ENCODE measurements around the gene SDK1.
A peak's percentile ranks its signal among the peaks of the same experiment; 100 is the strongest.
"Not testable (repeated sequence)": the region's sequence is repeated elsewhere in the genome, so short reads cannot be mapped to it uniquely, and the experiment has no call there.

The SDK1 gene

DNA sequence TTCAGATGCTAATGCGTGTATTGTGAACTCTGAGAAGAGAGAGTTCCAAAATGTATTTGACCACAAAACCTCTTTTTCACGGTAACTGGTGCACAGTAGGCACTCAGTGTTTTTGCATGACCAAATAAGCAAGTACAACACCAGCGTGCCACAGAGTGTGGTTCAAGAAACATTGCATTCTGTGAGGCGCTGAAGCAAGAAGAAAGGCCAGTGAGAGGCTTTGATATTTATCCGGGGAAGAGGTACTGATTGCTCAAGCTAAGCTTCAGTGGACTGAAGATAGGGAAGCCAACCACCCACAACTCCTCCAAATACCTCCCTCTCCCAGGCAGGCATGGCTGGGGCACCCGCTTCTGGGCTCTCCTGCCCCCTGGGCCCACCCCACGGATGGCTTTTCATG is 611.2 kb downstream of the SDK1 start:
- DNase-seq, result peak in 1 of 51 donors; percentile 38

DNA sequence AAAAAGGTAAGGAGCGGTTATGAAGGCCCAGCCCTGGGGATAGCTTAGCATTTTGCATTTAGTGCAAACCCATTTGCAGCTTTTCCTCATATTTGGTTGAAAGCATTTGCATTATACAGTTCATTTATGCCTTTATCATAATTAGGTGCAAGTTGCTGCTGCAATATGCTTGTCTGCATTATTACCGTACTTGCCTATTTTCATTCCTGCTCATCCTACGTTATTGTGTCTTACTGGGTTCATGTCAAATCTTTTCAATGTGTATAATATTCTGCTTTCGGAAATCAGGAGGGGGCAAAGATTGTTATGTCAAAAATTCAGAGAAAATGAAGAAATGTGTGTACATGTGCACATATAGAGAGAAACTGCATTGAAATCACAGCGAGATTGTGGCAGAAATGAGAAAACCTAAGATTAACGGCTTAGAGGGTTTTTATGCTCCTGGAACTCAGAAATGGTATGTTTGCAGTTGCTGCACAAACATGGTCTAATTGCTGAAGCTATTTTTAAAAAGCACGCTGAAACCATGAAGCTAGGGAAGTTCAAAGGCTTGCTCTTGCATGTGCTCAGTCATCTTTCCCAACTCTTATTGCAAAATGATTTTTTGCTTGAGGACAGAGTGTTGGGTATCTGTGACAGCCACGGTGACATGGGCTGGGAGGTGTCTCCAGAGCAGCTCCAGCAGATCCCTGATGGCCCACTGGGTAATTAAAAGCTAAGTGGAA is 613.2 kb downstream of the SDK1 start:
- DNase-seq, result no peak

DNA sequence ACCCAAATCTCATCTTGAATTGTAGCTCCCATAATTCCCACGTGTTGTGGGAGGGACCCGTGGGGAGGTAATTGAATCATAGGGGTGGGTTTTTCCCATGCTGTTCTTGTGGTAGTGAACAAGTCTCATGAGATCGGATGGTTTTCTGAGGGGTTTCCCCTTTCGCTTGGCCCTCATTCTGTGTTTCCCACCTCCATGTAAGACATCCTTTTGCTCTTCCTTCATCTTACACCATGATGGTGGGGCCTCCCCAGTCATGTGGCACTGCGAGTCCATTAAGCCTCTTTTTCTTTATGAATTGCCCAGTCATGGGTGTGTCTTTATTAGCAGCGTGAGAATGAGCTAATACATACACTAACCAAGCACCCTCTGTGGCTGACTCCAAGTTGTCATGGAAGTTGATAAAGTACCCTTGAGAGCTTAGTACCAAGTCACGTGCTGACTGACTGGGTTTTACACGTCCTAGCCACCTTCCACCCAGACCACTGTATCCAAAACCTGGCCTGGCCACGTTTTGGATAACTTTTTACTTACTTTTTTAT is 614.4 kb downstream of the SDK1 start:
- no peak for DNase-seq

DNA sequence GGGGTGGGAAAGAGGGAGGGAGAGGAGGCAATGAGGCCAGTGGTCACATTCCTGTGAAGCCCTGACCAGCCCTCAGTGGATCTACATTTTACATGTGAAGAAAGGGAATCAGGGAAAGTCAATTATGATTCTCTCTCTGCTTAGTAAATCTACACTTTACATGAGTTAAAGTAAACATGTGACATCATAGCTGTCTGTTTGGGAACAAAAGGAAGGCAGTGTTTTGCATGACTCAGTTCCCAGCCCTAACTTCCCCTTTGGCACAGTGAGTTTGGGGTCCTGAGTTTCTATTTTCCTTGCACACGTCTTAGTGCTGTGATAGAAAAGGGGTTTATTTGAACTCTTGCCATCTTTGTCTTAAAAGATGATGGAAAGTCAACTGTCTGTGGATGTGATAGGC is 615.1 kb downstream of the SDK1 start:
- DNase-seq, result no peak

DNA sequence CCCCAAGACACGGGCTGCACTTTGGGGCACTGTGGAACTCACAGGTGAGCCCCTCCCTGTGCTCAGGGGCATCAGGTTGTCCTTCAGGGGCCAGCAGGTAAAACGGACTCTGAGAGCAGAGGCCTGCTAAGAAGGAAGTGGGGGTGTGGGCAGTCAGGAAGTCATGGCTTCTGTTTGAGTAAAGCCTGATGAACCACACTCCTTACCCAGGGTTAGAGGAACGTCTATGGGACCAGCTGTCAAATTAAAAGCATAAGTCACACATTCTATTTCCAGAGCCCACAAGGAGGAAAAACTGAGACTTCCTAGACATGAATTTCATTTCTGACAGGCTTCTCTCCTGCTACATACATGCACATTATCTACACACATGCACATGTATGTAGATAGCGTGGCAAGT is 616.4 kb downstream of the SDK1 start:
- no peak for DNase-seq

DNA sequence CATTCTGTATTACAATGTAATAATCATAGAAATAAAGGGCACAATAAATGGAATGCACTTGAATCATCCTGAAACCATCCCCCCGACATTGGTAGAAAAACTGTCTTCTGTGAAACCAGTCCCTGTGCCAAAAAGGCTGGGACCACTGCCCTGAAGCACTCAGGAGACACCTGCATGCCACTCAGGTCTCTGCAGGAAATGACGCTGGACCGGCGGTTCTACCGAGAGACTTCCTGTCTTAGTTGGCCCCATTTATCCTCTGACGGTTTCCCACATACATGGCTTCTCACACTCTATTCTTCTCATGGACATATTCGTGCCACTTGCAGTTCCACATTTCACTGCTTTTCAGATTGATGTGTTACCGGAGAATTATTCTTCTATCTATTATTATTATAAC is 617.5 kb downstream of the SDK1 start:
- no peak for DNase-seq

DNA sequence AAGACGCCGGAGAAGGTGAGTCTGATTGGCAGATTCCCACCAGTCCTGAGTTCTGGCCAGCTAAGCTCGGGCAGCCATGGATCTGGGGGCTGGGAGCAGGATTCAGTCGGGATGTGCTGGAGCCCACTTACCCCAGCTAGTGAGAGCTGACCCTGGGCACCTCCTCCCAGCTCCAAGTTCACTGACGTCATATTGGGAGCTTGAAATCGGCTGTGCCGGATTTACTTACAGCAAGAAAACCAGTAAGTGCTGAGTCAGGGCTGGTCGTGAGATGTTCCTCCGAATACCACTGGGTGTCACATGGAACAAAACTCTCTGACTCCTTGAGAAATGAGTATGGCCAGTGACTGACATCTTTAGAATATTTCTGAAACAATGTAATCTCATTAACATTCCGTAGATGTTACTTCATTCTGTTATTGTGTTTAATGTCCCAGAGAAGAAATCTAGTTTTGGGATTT is 621.2 kb downstream of the SDK1 start:
- DNase-seq, result peak in 22 of 51 donors; percentile 10 to 53 (median 28)

DNA sequence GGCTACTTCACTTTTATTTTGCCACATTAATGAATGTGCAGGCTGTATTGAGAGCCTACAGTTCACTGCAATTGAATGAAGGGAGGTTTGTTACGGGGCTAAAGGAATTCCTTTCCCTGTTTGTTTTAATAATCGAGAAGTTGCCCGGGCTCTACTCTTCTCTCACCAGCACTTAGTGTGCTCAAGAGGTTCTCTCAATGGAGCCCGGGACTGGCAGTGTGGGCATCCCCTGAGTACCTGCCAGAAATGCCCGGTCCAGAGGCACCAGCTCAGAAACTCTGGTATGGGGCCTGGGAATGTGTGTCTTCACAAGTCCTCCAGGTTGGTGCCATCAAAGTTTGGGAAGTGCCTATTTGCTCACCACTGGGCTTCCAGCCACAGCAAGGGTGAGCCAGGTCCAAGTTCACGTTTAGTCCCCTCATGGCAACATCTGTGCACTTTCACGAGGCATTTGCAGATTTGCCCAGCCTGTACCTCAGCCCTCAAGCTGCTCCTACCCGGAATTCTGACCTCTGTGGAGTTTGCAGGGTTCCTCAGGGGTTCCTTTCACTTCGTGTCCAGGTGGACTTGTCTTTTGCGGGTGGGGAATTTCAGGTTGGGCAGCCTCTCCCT is 622.4 kb downstream of the SDK1 start:
- no peak for DNase-seq

DNA sequence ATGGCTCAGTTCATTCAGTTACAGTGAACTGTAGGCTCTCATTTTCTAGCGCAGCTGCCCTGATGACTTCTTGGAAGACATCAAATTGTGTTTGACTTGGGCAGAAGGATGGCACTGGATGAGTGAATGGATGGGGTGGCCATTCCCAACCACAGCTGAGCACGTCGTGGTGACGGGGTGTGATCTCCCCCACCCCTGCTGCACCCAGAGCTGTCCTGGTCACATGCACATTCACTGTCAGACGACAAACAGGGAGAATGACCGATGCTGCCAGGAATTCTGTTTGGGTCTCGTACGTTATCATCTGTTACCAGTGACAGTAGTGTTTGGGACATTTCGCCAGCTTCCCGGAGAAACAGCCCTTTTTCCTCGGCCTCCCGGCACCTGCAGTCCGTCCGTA is 623.2 kb downstream of the SDK1 start:
- no peak for DNase-seq

DNA sequence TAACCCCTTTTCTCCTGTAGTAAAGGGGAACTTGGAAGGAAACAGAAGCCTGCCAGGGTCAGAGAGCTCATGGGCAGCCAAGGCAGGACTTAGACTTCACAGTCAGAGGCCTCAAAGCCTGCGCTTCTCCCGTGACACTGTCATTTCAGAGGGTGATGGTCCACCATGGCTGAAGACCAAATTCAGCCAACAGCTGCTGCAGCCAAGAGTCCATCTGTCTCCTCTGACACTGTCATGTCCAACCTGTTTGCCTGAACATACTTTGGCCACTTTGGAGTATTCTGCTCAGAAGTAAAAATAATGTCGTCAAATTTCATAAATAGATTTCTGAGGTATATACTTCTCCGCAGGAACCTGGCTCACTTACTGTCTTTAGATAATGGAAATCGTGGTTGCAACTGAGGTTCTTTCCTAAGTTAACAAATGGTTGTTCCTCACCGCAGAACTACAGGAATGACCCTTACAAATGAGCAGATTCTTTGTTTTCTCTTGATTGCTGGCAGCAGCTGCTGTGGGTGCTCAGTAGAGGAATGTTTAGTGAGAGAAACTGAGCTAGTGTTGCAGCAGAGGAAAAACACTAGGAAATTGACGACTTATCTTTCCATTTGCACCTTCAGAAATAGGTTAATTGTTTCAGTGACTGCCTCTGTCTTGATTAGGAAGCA is 626.5 kb downstream of the SDK1 start:
- no peak for DNase-seq

DNA sequence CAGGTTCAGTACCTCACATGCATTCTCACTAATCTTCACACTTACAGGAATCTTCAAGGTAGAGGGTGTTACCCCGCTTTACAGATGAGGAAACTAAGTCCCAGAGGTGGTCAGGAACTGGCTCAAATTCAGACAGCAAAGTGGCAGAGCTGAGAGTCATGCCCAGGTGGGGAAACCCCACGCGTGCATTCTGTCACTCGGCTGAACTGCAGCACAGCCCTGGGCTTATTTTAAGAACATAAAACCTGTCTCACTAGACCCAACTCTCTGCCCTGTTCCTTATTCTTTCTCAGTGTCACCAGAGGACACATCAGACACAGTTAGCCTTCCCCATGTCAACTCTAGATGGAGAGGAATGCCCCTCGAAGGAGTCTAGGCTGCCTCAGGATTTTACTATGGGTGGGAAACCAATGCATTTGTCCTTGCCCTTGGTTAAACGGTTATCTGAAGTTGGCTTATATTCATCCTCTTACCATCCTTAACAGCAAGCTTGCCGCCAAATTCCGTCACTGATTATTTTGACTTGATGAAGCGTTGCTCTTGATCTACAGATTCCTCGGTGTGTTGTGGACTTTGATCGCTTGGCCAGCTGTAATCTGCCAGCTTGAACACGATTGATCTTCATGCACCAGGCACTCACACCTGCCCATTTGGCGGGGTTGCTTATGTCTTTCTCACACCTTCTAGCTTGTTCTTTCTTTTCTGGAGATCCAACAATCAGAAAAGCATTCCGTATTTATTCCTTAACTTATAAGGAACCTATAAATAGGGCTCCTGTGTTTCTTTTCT is 627.9 kb downstream of the SDK1 start:
- no peak for DNase-seq

DNA sequence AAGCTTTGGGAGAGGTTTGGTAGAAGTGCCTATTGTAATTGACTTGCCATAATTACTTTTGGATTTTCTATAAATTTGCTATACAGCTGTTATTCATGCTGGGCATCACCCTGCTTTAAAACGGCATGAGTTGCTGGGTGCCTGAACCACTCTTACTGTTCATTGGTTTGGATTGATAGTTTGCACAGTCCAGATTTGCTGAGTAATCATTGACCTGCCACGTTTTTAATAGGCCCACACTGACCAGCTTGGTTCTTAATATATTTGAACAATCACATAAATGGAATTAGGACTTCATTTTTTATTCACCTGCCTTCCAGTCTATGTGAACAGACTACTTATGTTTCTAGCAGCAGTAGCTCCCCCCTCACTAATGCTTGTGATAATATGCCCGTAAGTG is 630.8 kb downstream of the SDK1 start:
- no peak for DNase-seq

DNA sequence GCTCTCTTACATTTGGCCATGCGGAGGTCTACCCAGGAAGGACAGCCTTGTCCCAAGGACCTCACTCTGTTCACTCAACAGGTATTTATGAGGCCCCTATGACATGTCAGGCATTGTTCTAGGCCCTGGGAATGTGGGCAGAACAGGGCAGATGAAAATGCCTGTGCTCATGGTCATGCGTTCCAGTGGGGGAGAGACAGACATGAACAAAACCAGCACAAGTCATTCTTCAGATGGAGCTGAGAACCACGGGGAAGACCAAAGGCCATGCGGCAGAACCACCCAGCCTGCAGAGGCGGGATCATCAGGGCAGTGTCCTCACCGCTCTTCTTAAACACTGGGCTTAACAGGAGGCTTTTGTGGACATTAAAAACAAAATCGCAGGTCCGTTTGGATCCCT is 636.1 kb downstream of the SDK1 start:
- no peak for DNase-seq

DNA sequence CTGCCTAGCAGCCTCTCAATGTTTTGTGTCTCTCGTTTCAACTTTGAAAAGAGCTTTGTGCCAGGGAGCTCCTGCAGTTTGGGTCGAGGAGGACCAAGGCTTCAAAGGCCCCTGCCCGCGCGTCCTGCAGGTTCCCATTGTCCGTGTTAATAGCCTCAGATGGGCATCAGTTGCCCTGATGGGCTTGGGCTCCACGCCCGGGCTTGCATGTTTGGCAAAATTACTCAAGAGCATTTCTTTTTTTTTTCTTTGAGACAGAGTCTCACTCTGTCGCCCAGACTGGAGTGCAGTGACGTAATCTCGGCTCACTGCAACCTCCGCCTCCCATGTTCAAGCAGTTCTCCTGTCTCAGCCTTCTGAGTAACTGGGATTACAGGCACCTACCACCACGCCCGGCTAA is 636.6 kb downstream of the SDK1 start:
- peak in 3 of 51 donors; percentile 10 to 23 (median 12) for DNase-seq

DNA sequence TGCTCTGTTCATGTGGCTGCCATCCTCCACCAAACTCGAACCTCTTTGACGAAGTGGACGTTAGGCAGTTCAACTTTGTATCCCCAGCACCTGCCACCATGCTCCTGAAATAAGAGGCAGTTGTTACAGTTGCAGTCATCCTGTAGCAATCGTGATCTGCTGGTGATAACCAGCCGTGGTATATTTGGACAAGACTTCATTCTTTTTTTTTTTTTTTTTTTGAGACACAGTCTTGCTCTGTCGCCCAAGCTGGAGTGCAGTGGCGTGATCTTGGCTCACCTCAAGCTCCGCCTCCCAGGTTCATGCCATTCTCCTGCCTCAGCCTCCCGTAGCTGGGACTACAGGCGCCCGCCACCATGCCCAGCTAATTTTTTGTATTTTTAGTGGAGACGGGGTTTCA is 640.7 kb downstream of the SDK1 start:
- not testable (repeated sequence) for DNase-seq

DNA sequence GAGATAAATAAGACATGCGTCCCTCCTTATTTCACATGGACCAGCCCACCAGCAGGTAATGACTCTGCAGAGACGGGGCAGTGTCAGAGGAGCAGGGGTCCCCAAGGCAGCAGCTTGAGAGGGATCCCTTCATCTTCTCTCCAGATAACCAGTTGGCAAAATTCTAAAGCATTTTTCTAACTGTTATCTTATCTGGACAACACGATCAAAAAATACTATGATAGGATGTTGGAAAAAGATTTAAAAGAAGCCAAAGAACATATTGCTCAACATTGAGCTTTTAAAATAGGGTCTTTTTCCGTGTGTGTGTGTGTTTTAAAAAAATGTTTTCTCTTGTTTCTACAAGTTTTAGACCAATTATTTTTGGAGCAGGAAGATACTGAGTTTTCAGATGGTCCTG is 641.2 kb downstream of the SDK1 start:
- DNase-seq, result no peak

DNA sequence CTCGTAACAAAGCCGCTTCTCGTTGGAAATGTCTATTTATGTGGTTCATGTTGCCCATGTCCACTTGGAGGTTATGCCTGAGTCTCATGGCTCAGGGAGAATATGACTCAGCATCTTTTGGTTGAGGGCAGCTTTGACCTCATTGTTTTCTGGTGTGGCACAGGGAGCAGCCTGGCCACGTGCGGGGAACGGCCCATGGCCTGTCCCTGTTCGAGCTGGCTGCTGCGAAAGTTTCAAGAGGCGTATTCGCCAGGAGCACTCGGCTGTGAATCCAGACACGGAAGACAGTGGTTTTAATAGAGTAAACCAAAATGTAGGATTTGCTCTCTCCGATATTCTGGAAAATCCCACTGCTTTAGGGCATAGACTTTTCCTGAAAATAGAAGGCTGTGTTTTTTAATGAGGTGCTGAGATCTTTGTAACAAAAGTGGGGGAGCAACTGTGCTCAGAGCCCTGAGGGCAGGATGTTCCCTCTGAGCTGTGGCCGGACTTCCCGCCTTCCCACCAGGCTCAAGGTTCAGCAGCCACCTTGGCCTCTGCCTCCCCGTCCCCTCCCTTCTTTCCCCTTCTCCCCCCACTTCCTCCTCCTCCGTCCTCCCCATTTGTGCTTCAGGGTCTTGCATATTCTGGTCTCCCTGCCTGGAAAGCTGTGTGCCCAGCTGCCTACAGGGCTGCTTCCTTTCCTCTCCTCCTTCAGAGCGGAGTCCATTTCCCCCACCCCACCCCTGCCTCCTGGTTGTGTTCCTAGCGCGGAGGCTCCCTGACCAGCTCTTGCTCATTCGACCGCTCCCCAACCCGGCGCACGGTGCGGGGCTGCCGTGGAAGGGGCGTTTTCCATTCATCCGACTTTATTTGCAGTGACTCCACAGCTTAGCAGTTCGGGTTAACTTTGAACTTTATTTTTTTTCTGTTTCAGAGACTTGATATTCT is 642.0 kb downstream of the SDK1 start:
- DNase-seq, result no peak

DNA sequence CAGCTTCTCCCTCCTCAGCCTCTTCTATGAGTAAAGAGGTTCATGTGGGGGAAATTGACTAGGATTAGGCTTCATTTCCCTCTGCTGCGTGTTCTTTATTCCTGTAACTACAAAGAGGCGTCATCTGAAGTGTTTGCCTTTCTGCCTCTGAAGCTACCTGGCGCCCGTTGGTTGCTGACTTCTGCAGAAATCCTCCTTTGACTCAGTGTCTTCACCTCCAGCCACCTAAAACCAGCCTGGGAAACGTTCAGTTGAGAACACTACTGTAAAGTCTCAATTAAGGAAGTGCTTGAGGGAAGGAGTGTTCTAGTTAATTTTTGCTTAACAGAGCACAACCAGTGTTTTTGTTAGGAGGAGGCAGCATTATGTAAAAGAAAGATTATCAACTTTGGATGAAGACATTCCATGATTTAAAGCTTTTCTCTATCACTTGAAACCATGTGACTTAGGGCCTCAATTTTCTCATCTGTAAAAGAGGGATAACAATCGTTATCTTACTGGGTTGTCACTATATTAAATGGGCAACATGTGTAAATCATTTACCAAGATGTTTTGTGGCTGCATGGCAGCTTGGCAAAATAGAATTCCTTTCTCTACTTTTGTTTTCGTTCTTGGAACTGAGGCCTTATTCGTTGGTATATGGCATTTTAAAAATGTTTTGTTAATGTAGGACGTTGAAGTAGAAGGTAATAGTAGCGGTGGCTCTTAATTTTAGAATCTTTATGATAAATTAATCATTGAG is 642.9 kb downstream of the SDK1 start:
- no peak for DNase-seq

DNA sequence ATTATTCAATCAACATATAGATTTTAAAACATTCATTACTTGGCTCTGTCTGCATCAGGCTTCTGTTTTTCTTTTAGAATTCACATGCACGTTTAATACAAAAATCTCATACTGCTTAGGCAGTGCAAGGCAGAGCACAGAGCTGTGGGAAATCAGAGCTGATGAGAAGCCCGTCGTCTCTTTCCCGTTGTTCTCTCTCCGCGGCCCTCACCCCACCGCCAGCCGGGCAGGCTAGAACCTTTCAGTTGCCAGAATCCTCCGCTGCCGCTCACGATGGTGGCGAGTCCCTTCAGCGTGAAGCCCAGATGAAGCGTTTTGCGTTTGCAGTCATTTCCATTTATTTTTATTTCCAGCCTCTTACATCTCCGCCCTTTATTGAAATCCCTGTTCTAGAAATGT is 648.2 kb downstream of the SDK1 start:
- no peak for DNase-seq

DNA sequence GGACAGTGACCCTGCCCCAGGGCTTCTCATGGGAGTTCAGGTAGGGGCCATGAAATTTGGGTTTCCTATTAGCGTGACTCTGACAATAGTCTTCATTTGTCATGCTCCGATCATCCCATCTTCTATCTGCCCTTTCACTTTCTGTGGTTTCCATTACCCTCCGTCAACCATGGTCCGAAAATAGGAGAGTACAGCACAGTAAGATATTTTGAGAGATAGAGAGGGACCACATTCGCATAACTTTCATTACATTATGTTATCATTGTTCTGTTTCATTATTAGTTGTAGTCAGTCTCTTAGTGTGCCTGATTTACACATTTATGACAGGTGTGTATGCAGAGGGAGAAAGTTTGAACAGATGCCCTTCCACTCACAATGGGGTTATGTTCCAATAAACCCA is 649.2 kb downstream of the SDK1 start:
- DNase-seq, result no peak

All from hypothalamus (tissue), 51 donors.